MV-4-11 (cell line): ENCODE data around the gene QRICH2.

Source experiments
- DNase-seq: peaks from one replicate; lab custom pipeline; 2025; lab: John Stamatoyannopoulos, UW

Gene QRICH2

DNA sequence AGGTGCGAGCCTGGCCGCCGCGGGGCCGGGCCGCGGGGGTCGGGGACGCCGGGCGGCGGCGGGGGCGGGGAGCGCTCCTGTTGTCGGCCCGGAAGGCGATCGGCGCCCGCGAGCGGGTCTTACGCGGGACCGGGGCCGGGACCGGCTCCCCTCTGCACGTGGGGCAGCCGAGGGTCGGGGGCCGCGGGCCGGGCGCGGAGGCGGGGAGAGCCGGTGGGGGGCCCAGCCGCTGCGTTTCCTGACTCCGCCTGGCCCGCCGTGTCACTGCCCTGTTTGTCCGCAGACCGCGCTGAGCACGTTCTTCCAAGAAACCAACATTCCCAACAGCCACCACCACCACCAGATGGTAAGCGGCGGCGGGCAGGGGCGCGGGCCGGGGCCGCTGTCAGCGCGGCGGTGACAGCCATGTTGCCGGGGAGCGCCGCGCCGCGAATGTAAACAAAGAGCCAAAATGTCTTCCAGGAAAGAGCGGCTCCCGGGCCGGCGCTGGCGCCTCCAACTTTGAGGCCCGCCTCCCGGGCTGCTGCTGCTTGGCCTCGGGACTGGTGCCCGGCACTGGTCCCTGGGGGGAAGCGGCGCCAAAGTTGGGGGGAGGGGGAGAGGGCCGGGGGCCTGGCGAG is 42.3 kb downstream of the QRICH2 start:
- no peak for DNase-seq

GRCh38 chr17:76264755-76265623 is 43.1 kb downstream of the QRICH2 start, which contains the start of gene UBALD2:
Gene UBALD2 (plus strand): TSS chr17:76265348. CDS start chr17:76265506, 158 bp downstream.
- peak; percentile 100 for DNase-seq

- no peak for DNase-seq
Measured at GRCh38 chr17:76264425-76264754, 43.7 kb downstream of the QRICH2 start.

- no peak for DNase-seq
Measured at GRCh38 chr17:76263896-76264295, 44.2 kb downstream of the QRICH2 start.

GRCh38 chr17:76262732-76263344 is 45.2 kb downstream of the QRICH2 start:
- peak; percentile 71 for DNase-seq

GRCh38 chr17:76261421-76262215 is 46.5 kb downstream of the QRICH2 start:
- no peak for DNase-seq

DNA sequence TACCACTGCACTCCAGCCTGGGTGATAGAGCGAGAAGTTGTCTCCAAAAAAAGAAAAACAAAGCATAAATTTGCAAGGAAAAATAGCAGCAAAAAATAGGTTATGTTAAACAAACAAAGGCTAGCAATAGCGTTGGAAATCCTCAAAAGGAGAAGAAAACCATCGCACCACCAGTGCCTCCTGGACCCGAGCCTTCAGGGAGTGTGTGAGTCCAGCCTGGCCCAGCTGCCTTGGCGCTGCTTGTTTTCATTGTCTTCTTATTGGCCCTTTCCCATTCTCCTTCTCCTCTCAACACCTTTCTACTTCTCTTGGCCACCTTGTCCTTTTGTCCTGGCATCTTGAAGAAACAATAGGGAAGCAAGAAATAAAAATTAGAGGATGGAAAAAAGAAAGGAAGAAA is 47.4 kb downstream of the QRICH2 start:
- DNase-seq = no peak

- no peak for DNase-seq
Measured at GRCh38 chr17:76260220-76260619, 47.9 kb downstream of the QRICH2 start.

DNA sequence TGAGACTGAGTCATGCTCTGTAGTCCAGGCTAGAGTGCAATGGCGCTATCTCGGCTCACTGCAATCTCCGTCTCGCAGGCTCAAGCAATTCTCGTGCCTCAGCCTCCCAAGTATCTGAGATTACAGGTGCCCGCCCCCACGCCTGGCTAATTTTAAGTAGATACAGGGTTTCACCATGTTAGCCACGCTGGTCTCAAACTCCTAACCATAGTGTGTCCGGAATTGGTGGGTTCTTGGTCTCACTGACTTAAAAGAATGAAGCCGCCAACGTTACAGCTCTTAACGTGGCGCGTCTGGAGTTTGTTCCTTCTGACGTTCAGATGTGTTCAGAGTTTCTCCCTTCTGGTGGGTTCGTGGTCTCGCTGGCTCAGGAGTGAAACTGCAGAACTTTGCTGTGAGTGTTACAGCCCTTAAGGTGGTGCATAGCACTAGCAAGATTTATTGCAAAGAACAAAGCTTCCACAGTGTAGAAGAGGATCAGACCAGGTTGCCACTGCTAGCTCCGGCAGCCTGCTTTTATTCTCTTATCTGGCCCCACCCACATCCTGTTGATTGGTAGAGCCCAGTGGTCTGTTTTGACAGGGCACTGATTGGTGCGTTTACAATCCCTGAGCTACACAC is 51.5 kb downstream of the QRICH2 start:
- DNase-seq = peak; percentile 49

DNA sequence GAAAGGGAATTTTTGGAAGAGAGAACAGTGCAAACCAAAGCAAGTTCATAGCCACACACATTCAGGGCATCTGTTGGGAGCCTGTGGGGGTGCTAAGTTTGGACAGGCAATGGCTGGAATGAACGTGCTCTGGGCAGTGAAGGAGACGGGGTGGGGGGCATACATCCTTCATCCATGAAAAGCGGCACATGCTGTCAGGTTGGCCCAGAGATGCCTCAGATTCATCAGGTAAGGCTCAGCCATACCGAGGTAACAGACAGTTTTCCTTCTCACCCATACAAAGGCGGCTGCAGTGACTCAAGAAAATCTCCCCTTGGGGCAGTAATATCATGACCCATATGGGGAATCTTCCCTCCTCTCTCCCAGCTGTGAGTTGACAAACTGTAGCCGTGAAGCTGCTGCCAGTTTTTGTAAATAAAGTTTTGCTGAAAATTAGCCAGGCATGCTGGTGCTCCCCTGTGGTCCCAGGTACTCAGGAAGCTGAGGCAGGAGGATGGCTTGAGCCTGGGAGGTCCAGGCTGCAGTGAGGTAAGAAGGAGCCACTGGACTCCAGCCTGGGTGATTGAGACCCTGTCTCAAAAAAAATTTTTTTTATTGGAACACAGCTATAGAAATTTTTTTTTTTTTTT is 52.2 kb downstream of the QRICH2 start:
- DNase-seq = no peak

DNA sequence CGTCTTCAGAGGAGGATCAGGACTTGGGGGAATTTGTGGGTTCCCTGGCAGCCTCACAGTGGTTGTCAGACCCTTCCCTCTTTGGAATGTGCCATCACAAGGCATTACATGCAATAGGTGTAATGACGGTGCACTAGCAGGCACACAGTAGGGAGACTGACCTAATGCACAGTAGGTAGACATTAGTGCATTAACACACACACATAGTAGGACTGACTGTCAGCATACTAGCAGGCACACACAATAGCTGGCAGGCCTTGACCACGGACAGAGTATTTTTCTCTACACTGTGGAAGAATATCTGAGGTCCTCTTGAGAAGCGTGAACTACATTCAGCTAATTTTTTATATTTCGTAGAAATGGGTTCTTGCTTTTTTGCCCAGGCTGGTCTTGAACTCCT is 53.8 kb downstream of the QRICH2 start:
- no peak for DNase-seq

DNA sequence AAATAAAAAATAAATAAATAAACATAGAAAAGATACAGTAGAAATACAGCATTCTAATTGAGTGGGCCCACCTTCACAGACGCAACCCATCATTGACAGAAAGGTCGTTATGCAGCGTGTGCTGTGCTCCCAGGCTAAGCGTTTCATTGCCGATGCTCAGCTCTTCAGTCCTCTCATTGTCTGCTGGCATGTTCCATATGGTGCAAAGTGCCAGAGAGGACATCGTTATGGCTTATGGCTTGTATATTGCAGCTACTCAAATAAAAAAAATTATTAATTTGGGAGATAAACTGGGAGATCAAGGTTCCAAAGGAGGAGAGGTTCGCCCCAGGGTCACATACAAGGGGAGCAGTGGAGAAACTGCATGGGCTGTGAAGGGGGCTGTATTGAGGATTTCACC is 54.2 kb downstream of the QRICH2 start:
- DNase-seq = no peak

GRCh38 chr17:76252967-76253766 is 54.9 kb downstream of the QRICH2 start:
- peak; percentile 40 for DNase-seq

- DNase-seq = peak; percentile 88
Measured at GRCh38 chr17:76252040-76252954, 55.8 kb downstream of the QRICH2 start.

- no peak for DNase-seq
Measured at GRCh38 chr17:76251478-76252039, 56.5 kb downstream of the QRICH2 start.

GRCh38 chr17:76250141-76250540 is 57.9 kb downstream of the QRICH2 start:
- DNase-seq = no peak

DNA sequence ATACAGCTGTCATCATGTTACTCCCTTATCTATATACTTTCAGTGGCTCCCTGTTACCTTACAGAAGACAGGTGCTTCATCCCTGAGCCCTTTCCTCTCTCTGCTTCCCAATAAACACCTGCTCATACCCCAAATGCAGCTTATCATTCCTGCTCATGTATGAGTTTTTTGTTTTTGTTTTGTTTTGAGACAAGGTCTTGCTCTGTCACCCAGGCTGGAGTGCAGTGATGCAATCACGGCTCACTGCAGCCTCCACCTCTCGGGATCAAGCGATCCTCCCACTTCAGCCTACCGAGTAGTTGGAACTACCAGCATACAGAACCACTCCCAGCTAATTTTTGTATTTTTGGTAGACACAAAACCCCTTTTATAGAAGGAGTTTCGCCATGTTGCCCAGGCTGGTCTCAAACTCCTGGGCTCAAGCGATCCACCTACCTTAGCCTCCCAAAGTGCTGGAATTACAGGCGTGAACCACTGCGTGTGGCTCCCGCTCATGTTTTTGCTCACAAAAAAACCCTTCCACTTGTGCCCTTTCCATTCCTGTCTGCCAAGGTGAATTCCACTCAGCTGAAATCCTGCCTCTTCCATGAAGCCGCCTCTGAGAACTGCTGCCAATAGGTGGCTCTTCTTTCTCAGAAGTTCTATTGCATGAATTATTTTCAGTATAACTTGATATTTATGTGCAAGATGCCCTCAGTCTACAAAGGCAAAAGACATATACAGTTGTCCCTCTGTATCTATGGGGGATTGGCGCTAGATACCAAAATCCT is 59.9 kb downstream of the QRICH2 start:
- DNase-seq = peak; percentile 8

DNA sequence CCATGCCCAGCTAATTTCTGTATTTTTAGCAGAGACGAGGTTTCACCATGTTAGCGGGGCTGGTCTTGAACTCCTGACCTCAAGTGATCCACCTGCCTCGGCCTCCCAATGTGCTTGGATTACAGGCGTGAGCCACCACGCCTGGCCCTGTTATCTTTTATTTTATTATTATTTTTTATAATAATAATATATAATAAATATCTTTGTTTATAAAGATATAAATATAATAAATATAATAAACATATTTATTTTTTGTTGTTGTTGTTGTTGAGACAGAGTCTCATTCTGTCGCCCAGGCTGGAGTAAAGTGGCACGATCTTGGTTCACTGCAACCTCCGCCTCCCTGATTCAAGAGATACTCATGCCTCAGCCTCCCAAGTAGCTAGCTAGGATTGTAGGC is 60.8 kb downstream of the QRICH2 start:
- DNase-seq = no peak
